Mucosa of rectum (tissue), 2 donors: ENCODE results near the gene MRPS11.

Experiments
- H3K27ac ChIP-seq, 2 donors: one replicate each; pipeline ENCODE4 v1.7.0; 2013; ENCODE audit warnings: inconsistent platforms in 2 of 2, low read depth in 2 of 2, low read length in 2 of 2
- H3K27me3 ChIP-seq, 2 donors: one replicate each; pipeline ENCODE4 v1.7.0; 2013; ENCODE audit warnings: low read length in 2 of 2; ENCODE audit not compliant: control insufficient read depth in 2 of 2, insufficient read depth in 2 of 2
- H3K36me3 ChIP-seq, 2 donors: one replicate each; pipeline ENCODE4 v1.7.0; 2013; ENCODE audit warnings: low read length in 2 of 2; ENCODE audit not compliant: control insufficient read depth in 2 of 2, insufficient read depth in 2 of 2
- H3K4me1 ChIP-seq, 2 donors: one replicate each; pipeline ENCODE4 v1.7.0; 2013; ENCODE audit warnings: low read length in 2 of 2, mild to moderate bottlenecking in 1 of 2; ENCODE audit not compliant: control insufficient read depth in 2 of 2, insufficient read depth in 2 of 2
- H3K4me3 ChIP-seq, 2 donors: one replicate each; pipeline ENCODE4 v1.7.0; 2013; ENCODE audit warnings: low read length in 2 of 2
- H3K9ac ChIP-seq, 2 donors: one replicate each; pipeline ENCODE4 v1.7.0; 2013; ENCODE audit warnings: low read length in 2 of 2, low read depth in 1 of 2, mild to moderate bottlenecking in 1 of 2
- H3K9me3 ChIP-seq, 2 donors: one replicate each; pipeline ENCODE4 v1.7.0; 2013; ENCODE audit warnings: low read length in 2 of 2; ENCODE audit not compliant: control insufficient read depth in 2 of 2
- donor health status: healthy.
- donor health status: Normal muscosa, but diverticular disease.

MRPS11 gene

DNA sequence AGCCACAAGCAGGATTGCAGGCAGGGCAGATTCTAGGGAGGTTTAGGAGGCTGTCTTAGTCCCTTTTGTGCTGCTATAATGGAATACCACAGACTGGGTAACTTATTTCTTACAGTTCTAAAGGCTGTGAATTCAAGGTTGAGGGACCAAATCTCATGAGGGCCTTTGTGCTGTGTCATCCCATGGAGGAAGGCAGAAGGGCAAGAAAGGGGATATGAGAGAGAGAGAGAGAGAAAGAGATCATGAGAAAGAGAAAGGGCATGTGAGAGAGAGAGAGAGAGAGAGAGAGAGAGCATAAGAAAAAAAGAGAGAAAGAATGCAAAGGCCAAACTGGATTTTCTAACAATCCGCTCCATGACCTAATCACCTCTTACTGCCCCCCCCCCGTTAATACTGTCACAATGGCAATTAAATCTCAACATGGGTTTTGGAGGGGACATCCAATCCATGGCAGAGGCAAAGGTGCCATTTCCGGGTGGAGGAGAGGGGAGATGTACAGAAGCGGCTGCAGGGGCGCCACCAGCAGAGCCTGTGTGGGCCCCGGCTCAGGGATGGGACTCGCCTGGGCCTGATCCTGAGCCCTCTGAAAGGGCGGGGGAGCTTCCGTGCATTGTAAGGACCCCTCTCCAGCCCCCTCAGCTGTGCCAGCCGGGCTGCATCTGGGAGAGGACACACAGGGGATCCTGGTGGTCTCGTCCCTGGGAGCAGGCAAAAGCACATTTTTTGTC lies 20.5 kb downstream of the MRPS11 start:
- H3K27me3 ChIP-seq: no peaks in the 10 kb centered on the region
- H3K27ac ChIP-seq: no peak overlapping the region
- H3K4me3 ChIP-seq: no peak overlapping the region
- H3K9ac ChIP-seq: no peak overlapping the region
- H3K36me3 ChIP-seq: no peaks in the 10 kb centered on the region
- H3K9me3 ChIP-seq: no peaks in the 10 kb centered on the region
- no peaks in the 10 kb centered on the region for H3K4me1 ChIP-seq

DNA sequence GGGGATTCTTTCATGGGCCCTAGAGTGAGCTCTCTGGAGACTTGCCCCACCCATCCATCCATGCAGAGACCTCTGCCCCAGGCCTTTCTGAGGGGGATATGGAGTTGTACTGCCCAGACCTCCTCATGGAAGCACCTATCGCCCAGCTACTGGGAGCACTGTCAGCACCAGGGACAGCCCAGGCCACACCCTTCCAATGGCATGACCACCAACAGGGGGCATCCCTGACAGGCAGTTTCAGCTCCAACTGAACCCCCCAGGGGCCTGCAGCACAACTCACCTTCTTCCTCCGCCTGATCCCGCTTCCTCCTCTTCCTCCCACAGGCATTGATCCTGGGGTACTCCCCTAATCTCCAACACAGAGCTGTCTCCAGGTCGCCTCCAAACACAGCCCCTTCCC lies 21.8 kb downstream of the MRPS11 start:
- H3K4me3 ChIP-seq: no peak overlapping the region
- no peaks in the 10 kb centered on the region for H3K9me3 ChIP-seq
- H3K27ac ChIP-seq: no peak overlapping the region
- H3K36me3 ChIP-seq: no peaks in the 10 kb centered on the region
- H3K9ac ChIP-seq: no peak overlapping the region
- no peaks in the 10 kb centered on the region for H3K4me1 ChIP-seq
- H3K27me3 ChIP-seq: no peaks in the 10 kb centered on the region

DNA sequence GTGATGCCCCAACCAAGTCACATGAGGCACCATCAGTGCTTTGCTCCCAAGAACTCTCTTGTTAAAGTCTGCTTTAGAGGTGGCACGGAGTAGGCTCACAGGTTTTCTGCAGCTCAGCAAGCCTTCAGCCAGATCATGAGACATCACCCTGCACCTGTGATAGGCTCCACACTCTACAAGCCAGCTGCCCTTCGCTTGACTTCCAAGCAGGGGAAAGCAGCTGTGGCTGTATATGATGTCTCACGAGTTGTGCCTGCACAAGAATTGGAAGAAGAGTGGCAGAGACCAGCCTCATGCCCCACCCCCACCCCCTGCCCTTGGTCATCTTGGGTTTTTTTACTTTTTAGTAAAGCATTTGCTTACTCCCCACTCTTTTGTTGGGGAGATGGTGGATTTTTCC lies 22.5 kb downstream of the MRPS11 start:
- Histone ChIP-seq H3K9ac (no peak overlapping the region), H3K4me3 (no peak overlapping the region), H3K36me3 (no peaks in the 10 kb centered on the region), H3K27me3 (no peaks in the 10 kb centered on the region), H3K27ac (no peak overlapping the region), H3K4me1 (no peaks in the 10 kb centered on the region), H3K9me3 (no peaks in the 10 kb centered on the region)

DNA sequence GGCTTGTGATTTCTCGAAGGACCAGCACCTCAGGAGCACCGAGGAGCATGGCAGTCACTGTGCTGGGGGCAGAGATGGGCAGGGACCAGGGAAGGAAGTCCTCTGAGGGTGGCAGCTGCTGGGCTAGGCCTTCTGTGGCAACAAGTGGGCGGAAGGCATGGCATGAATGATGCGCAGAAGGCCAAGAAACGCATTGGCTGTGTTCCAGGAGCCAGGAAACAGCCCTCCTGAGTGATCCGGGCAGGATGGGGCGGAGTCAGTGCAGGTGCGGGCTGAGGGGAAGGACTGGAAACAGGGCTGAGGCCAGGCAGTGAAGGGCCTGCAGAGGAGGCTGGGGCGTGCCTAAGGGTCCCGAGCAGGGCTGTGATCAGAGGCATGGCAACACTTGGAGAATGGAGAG lies 23.6 kb downstream of the MRPS11 start:
- Histone ChIP-seq H3K27me3 (no peaks in the 10 kb centered on the region), H3K27ac (no peak overlapping the region), H3K4me3 (no peak overlapping the region), H3K9ac (no peak overlapping the region), H3K4me1 (no peaks in the 10 kb centered on the region), H3K9me3 (no peaks in the 10 kb centered on the region), H3K36me3 (no peaks in the 10 kb centered on the region)

DNA sequence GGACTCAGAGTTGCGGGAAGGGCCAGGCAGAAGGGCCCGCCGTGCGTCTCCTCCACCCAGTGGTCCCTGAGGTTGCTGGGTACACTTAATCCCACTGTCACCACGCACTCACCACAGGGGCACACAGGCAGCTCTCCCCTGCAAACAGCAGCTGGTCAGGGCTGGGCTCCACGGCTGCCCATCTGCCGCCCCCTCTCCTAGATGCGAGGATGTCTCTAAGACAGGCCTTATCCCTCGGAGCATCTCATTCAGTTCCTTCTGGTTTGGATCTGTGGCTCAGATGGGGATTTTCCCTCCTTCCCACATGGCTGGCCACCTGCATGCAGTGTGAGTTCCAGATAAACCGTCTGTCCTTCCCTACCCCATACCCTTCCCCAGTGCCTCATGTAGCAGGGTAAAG lies 26.3 kb downstream of the MRPS11 start:
- Histone ChIP-seq H3K36me3 (peaks cover 0 to 4% of the 10 kb centered on the region in 2 donors), H3K4me1 (no peaks in the 10 kb centered on the region), H3K9ac (no peak overlapping the region), H3K27ac (no peak overlapping the region), H3K27me3 (no peaks in the 10 kb centered on the region), H3K9me3 (no peaks in the 10 kb centered on the region), H3K4me3 (no peak overlapping the region)

DNA sequence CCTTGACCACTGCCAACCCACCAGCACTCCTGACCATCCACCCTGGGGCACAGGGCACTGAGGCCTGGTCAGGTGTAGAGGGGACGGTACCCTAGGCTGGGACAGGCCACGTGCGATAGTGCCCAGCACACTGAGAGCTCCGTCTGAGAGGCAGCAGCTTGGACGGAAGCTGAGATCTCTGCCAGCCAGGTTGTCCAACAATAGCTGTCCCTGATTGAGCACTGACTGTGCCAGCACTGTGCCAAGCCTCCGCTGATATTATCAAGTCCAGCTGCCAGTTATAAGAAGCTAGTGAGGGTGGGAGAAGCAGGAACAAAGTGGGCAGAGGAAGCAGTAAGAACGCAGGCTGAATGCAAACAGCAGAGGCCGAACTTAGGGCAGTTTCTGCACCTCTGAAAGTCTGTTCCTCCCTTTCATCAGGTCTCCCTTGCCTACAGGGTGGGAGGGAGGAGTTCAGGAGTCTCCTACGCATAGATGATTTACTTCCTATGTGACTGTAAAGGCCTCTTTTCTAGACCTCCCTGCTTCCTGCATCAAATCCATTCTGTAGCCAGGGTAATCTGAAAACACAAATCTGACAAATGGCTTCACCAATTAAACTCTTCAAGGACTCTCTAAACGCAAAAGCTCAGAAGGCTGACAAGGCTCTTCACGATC lies 29.7 kb downstream of the MRPS11 start:
- no peak overlapping the region for H3K27ac ChIP-seq
- no peak overlapping the region for H3K4me3 ChIP-seq
- peaks cover 0 to 4% of the 10 kb centered on the region in 2 donors for H3K36me3 ChIP-seq

DNA sequence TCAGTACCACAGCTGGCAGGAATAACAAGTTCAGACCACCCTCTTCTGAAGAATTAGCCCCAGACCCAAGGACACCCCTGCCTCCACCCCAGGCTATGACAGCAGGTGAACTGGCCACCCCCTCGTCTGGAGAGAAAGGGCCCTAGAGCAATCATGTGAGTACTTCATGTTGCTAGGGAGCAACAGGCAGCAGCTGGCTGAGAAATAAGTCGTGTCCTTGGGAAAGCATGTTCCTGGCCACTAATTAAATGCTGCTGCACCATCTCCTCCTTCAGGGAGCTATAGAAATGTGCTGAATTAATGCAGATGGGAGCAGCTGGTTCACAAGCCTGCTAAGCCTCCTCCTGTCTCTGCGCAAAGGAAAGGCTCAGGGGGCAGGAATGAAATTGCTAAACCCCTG lies 31.5 kb downstream of the MRPS11 start:
- no peak overlapping the region for H3K27ac ChIP-seq
- no peaks in the 10 kb centered on the region for H3K27me3 ChIP-seq
- H3K36me3 ChIP-seq: peaks cover 0 to 4% of the 10 kb centered on the region in 2 donors
- H3K9ac ChIP-seq: no peak overlapping the region
- no peak overlapping the region for H3K4me3 ChIP-seq
- no peaks in the 10 kb centered on the region for H3K9me3 ChIP-seq
- H3K4me1 ChIP-seq: no peaks in the 10 kb centered on the region

More for the DNA sequence above, 29.7 kb downstream of the MRPS11 start:
- Histone ChIP-seq H3K9me3 (no peaks in the 10 kb centered on the region), H3K9ac (no peak overlapping the region), H3K27me3 (no peaks in the 10 kb centered on the region), H3K4me1 (no peaks in the 10 kb centered on the region)

DNA sequence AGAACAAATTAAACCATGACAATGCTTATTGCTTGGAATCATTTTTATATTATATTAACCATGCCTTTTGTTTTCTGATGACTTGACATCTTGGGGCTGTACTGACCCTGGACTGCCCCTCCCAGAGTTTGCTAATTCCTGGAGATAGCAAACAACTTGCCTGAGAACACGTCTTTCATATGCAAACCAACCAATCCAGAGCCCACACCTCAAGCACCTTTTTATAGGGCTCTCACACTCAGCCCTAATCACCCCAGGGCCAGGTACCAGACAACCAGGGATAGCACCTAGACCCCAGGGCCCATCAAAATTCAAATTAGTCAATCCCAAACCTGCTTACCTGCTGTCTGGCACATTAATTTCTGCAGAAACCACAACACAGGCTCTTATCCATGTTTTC lies 36.9 kb downstream of the MRPS11 start:
- no peaks in the 10 kb centered on the region for H3K9me3 ChIP-seq
- no peak overlapping the region for H3K4me3 ChIP-seq
- H3K9ac ChIP-seq: no peak overlapping the region
- H3K27me3 ChIP-seq: no peaks in the 10 kb centered on the region
- H3K27ac ChIP-seq: no peak overlapping the region
- H3K4me1 ChIP-seq: no peaks in the 10 kb centered on the region
- H3K36me3 ChIP-seq: peaks cover 6 to 18% of the 10 kb centered on the region in 2 donors

DNA sequence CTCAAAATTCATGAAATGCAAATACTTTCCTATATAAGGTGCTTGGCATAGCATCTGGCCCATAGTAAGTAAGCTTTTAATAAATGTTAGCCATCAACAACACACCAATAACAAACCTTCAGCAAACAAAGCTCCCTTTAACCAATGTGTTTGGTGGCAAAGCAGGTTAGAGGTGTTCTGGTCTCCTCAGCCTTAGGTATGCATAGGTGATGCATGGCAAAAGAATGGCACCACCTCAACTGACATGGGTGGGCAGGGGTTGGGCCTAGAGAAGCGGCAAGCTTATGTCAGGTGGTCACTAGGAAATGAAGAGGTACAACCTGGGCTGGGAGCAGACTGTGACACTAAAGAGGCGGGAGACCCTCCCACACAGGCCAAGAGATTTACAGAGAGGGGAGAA lies 38.2 kb downstream of the MRPS11 start:
- Histone ChIP-seq H3K4me3 (no peak overlapping the region), H3K9ac (no peak overlapping the region), H3K9me3 (no peaks in the 10 kb centered on the region), H3K36me3 (peaks cover 14 to 26% of the 10 kb centered on the region in 2 donors), H3K27me3 (no peaks in the 10 kb centered on the region), H3K27ac (no peak overlapping the region), H3K4me1 (no peaks in the 10 kb centered on the region)

DNA sequence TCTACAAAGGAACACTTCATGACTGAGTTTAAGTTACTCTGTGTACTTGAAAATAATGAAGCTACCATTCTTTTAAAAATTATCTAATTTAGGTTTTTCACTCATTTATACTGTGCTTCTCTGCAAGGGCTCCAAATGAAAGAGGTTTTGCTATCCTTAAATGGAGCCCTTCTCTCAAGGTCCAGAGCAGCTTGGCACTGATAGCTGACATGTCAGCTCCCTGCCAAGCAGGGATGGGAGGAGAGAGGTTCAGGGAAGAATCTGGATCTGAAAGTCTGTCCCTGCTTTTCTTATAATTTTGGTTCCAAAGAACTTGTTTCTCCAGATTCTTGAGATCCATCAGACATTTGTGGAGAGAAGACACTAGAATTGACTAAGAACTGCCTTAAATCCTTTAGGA lies 39.1 kb downstream of the MRPS11 start:
- peaks cover 14 to 26% of the 10 kb centered on the region in 2 donors for H3K36me3 ChIP-seq
- no peak overlapping the region for H3K4me3 ChIP-seq
- H3K9me3 ChIP-seq: no peaks in the 10 kb centered on the region
- no peak overlapping the region for H3K27ac ChIP-seq
- no peaks in the 10 kb centered on the region for H3K27me3 ChIP-seq
- no peak overlapping the region for H3K9ac ChIP-seq
- H3K4me1 ChIP-seq: no peaks in the 10 kb centered on the region
